Measurements from ENCODE around the gene CRLF1.

The CRLF1 gene

GRCh38 chr19:18571564-18572344 lies 34.8 kb downstream of the CRLF1 start, which contains the start of gene UBA52:
Gene UBA52, plus strand, starts transcription at chr19:18571857. Its CDS starts 1,444 bp downstream, at chr19:18573301.
- Histone ChIP-seq H3K9me3 (no peaks in the 10 kb centered on the region), H3K27me3 (no peaks in the 10 kb centered on the region), H3K36me3 (peaks cover 51% of the 10 kb centered on the region), H3K4me3 (ENCODE audit: low read depth, low read length) (peak within 1 kb of the TSS; percentile 100), H3K4me1 (no peaks in the 10 kb centered on the region)
- peak; percentile 99 for DNase-seq
- TF ChIP-seq, protein P1, sequence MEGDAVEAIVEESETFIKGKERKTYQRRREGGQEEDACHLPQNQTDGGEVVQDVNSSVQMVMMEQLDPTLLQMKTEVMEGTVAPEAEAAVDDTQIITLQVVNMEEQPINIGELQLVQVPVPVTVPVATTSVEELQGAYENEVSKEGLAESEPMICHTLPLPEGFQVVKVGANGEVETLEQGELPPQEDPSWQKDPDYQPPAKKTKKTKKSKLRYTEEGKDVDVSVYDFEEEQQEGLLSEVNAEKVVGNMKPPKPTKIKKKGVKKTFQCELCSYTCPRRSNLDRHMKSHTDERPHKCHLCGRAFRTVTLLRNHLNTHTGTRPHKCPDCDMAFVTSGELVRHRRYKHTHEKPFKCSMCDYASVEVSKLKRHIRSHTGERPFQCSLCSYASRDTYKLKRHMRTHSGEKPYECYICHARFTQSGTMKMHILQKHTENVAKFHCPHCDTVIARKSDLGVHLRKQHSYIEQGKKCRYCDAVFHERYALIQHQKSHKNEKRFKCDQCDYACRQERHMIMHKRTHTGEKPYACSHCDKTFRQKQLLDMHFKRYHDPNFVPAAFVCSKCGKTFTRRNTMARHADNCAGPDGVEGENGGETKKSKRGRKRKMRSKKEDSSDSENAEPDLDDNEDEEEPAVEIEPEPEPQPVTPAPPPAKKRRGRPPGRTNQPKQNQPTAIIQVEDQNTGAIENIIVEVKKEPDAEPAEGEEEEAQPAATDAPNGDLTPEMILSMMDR (IDR thresholded peaks at IDR 0.05; ENCODE audit: low read depth, low read length) = no peak

GRCh38 chr19:18568367-18568766 lies 38.2 kb downstream of the CRLF1 start:
- no peaks in the 10 kb centered on the region for H3K9me3 ChIP-seq
- no peaks in the 10 kb centered on the region for H3K27me3 ChIP-seq
- peaks cover 46% of the 10 kb centered on the region for H3K36me3 ChIP-seq
- no peak for DNase-seq
- no peak overlapping the region for H3K4me3 ChIP-seq (ENCODE audit: low read depth, low read length)
- TF ChIP-seq, protein P1 (IDR thresholded peaks at IDR 0.05; ENCODE audit: low read depth, low read length) = no peak
- no peaks in the 10 kb centered on the region for H3K4me1 ChIP-seq

DNA sequence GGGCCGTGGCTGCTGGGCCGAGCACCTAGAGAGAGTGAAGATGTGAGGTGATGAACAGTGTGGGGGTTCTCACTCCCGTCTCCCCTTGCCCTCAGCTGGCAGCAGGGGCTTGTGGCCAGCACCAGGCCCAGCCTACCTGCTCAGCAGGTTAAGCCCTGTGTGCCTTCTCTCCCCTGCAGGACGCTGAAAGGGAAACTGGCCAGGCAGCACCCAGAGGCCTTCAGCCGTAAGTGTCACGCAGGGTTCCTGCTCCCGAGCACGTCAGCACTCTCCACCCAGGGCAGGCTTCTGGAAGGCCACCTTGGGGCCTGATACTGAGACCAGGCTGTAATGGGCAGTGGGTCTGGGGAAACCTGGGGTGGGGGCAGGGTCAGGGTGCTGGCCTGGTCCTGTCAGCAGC lies 39.6 kb downstream of the CRLF1 start:
- Histone ChIP-seq H3K4me3 (ENCODE audit: low read depth, low read length) (no peak overlapping the region), H3K9me3 (no peaks in the 10 kb centered on the region), H3K4me1 (no peaks in the 10 kb centered on the region), H3K36me3 (peaks cover 43% of the 10 kb centered on the region), H3K27me3 (no peaks in the 10 kb centered on the region)
- TF ChIP-seq, protein P1 (IDR thresholded peaks at IDR 0.05; ENCODE audit: low read depth, low read length) = no peak
- no peak for DNase-seq

- Histone ChIP-seq H3K36me3 (peaks cover 41% of the 10 kb centered on the region), H3K4me3 (ENCODE audit: low read depth, low read length) (no peak overlapping the region), H3K9me3 (no peaks in the 10 kb centered on the region), H3K4me1 (no peaks in the 10 kb centered on the region), H3K27me3 (no peaks in the 10 kb centered on the region)
- no peak for DNase-seq
- TF ChIP-seq, protein P1 (IDR thresholded peaks at IDR 0.05; ENCODE audit: low read depth, low read length) = no peak
These were observed 44.5 kb downstream of the CRLF1 start for GRCh38 chr19:18562086-18562485.

GRCh38 chr19:18559685-18560084 lies 46.9 kb downstream of the CRLF1 start:
- no peak for DNase-seq
- no peaks in the 10 kb centered on the region for H3K9me3 ChIP-seq
- no peaks in the 10 kb centered on the region for H3K4me1 ChIP-seq
- no peak overlapping the region for H3K4me3 ChIP-seq (ENCODE audit: low read depth, low read length)
- H3K36me3 ChIP-seq = peaks cover 31% of the 10 kb centered on the region
- TF ChIP-seq, protein P1 (IDR thresholded peaks at IDR 0.05; ENCODE audit: low read depth, low read length) = no peak
- no peaks in the 10 kb centered on the region for H3K27me3 ChIP-seq

- H3K36me3 ChIP-seq = peaks cover 20% of the 10 kb centered on the region
- no peaks in the 10 kb centered on the region for H3K4me1 ChIP-seq
- H3K27me3 ChIP-seq = no peaks in the 10 kb centered on the region
- DNase-seq = no peak
- TF ChIP-seq, protein P1 (IDR thresholded peaks at IDR 0.05; ENCODE audit: low read depth, low read length) = no peak
- H3K4me3 ChIP-seq (ENCODE audit: low read depth, low read length) = peak overlapping the region; percentile 99
- H3K9me3 ChIP-seq = no peaks in the 10 kb centered on the region
These were observed 48.0 kb downstream of the CRLF1 start for GRCh38 chr19:18558604-18559003.
